HG03108 (cell line): ENCODE measurements around the gene IZUMO1.
"Not testable (repeated sequence)": the region's sequence is repeated elsewhere in the genome, so short reads cannot be mapped to it uniquely, and the experiment has no call there.

Experiments
- ATAC-seq: cut with Tn5 transposase; IDR thresholded peaks from one replicate; pipeline ENCODE4 v1.9.1; 2021; ENCODE audit warnings: moderate library complexity; ENCODE audit not compliant: unreplicated experiment

IZUMO1 gene

GRCh38 chr19:48738557-48739403 is 7.9 kb downstream of the IZUMO1 start:
- peak; percentile 91 for ATAC-seq

- ATAC-seq: no peak
These were observed 9.2 kb downstream of the IZUMO1 start for GRCh38 chr19:48737360-48737998.

- no peak for ATAC-seq
These were observed 11.6 kb downstream of the IZUMO1 start for GRCh38 chr19:48735031-48735615.

GRCh38 chr19:48734625-48735024 is 12.1 kb downstream of the IZUMO1 start:
- ATAC-seq: no peak

- ATAC-seq: no peak
These were observed 15.3 kb downstream of the IZUMO1 start for GRCh38 chr19:48731452-48731851.

- no peak for ATAC-seq
These were observed 17.6 kb downstream of the IZUMO1 start for GRCh38 chr19:48728911-48729664.

- ATAC-seq: no peak
These were observed 20.2 kb downstream of the IZUMO1 start for GRCh38 chr19:48726556-48726955.

- ATAC-seq: no peak
These were observed 21.6 kb downstream of the IZUMO1 start for GRCh38 chr19:48724796-48725753.

GRCh38 chr19:48722196-48722708 is 24.5 kb downstream of the IZUMO1 start:
- no peak for ATAC-seq

- peak; percentile 77 for ATAC-seq
These were observed 26.0 kb downstream of the IZUMO1 start for GRCh38 chr19:48720613-48721296.

- ATAC-seq: no peak
These were observed 26.5 kb downstream of the IZUMO1 start for GRCh38 chr19:48720251-48720612.

GRCh38 chr19:48719263-48720171 is 27.2 kb downstream of the IZUMO1 start, which contains the start of gene MAMSTR:
Gene MAMSTR (minus strand): TSS chr19:48719725. CDS start chr19:48719031, 694 bp downstream.
- no peak for ATAC-seq

GRCh38 chr19:48718711-48719231 is 27.9 kb downstream of the IZUMO1 start:
- ATAC-seq: no peak

- ATAC-seq: not testable (repeated sequence)
These were observed 28.6 kb downstream of the IZUMO1 start for GRCh38 chr19:48718106-48718505.

GRCh38 chr19:48716562-48717291 is 30.0 kb downstream of the IZUMO1 start:
- no peak for ATAC-seq

- no peak for ATAC-seq
These were observed 31.0 kb downstream of the IZUMO1 start for GRCh38 chr19:48715681-48716171.
